ENCODE data around the gene USP34.

Gene USP34

GRCh38 chr2:61380056-61380881, 90.6 kb downstream of the USP34 start:
- H3K36me3 ChIP-seq (ENCODE audit: control insufficient read depth, insufficient read depth, low read length), result no peaks in the 10 kb centered on the region
- no peak overlapping the region for H3K9ac ChIP-seq (ENCODE audit: low read length)
- H3K4me3 ChIP-seq (ENCODE audit: low read length), result no peak overlapping the region

DNA sequence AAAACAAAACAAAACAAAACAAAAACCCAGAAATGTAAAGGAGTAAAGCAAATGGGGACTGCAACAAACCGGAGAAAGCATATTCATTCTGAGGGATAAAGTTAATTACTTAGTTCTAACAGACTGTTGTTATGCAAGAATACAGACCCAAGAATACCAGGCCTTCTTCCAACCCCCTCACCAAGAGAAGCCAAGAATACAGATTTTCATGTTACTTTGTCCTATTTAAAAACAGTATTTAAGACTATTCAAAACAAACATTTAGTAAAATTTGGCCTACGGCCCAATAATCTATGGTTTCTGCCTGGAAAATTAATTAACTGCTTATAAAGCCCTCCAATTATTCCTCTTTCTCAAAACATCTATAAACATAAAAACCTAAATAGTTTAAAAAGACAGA, 91.4 kb downstream of the USP34 start:
- Histone ChIP-seq H3K36me3 (ENCODE audit: control insufficient read depth, insufficient read depth, low read length) (no peaks in the 10 kb centered on the region), H3K9me3 (ENCODE audit: control insufficient read depth, low read length) (no peaks in the 10 kb centered on the region), H3K4me3 (ENCODE audit: low read length) (no peak overlapping the region), H3K4me1 (ENCODE audit: control insufficient read depth, insufficient read depth, low read length) (no peaks in the 10 kb centered on the region), H3K9ac (ENCODE audit: low read length) (no peak overlapping the region), H3K27me3 (ENCODE audit: control insufficient read depth, insufficient read depth, low read length) (no peaks in the 10 kb centered on the region)

More at GRCh38 chr2:61380056-61380881, 90.6 kb downstream of the USP34 start:
- Histone ChIP-seq H3K4me1 (ENCODE audit: control insufficient read depth, insufficient read depth, low read length) (no peaks in the 10 kb centered on the region), H3K9me3 (ENCODE audit: control insufficient read depth, low read length) (no peaks in the 10 kb centered on the region), H3K27me3 (ENCODE audit: control insufficient read depth, insufficient read depth, low read length) (no peaks in the 10 kb centered on the region)

- Histone ChIP-seq H3K9ac (ENCODE audit: low read length) (no peak overlapping the region), H3K9me3 (ENCODE audit: control insufficient read depth, low read length) (no peaks in the 10 kb centered on the region), H3K36me3 (ENCODE audit: control insufficient read depth, insufficient read depth, low read length) (no peaks in the 10 kb centered on the region), H3K27me3 (ENCODE audit: control insufficient read depth, insufficient read depth, low read length) (no peaks in the 10 kb centered on the region), H3K4me3 (ENCODE audit: low read length) (no peak overlapping the region), H3K4me1 (ENCODE audit: control insufficient read depth, insufficient read depth, low read length) (no peaks in the 10 kb centered on the region)
Measured at GRCh38 chr2:61378281-61378680, 92.6 kb downstream of the USP34 start.

DNA sequence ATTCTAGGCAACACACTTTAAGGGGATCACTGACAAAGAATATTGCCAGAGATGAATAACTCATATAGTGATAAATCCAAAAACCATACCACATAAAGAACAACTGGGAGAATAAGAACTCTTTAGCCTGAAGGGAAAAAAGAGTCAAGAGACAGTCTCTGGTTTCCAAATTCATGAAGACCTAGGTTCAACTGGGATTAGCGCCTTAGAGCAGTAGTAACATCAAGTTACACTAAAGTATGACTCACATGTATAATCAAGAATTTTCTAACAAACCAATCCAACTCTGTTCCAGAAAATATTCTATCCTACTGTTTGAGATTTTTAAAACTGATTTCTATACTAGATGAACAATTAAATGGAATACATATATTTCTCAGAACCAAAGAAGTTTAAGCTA, 93.8 kb downstream of the USP34 start:
- Histone ChIP-seq H3K9ac (ENCODE audit: low read length) (no peak overlapping the region), H3K36me3 (ENCODE audit: control insufficient read depth, insufficient read depth, low read length) (no peaks in the 10 kb centered on the region), H3K4me1 (ENCODE audit: control insufficient read depth, insufficient read depth, low read length) (no peaks in the 10 kb centered on the region), H3K4me3 (ENCODE audit: low read length) (no peak overlapping the region), H3K9me3 (ENCODE audit: control insufficient read depth, low read length) (no peaks in the 10 kb centered on the region), H3K27me3 (ENCODE audit: control insufficient read depth, insufficient read depth, low read length) (no peaks in the 10 kb centered on the region)

DNA sequence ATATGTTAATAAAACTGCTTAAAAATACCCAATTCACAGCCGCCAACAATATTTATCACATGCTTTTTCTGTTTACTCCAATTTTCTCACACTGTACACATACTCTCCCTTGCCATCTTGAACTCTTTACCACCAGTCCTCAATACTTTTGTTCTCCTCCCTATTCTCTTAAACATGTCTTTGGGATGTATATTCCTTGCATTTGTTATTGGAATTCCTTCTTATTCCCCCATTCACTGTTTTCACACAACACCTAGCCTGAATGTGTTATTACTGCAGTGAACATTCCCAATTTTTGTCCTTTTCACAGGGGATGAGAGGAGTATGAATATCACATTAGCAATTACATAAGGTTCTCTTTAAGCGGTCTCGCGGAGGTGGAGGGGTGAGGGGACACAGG, 94.7 kb downstream of the USP34 start:
- H3K4me3 ChIP-seq (ENCODE audit: low read length), result no peak overlapping the region
- no peak overlapping the region for H3K9ac ChIP-seq (ENCODE audit: low read length)
- H3K9me3 ChIP-seq (ENCODE audit: control insufficient read depth, low read length), result no peaks in the 10 kb centered on the region
- H3K36me3 ChIP-seq (ENCODE audit: control insufficient read depth, insufficient read depth, low read length), result no peaks in the 10 kb centered on the region
- no peaks in the 10 kb centered on the region for H3K27me3 ChIP-seq (ENCODE audit: control insufficient read depth, insufficient read depth, low read length)
- no peaks in the 10 kb centered on the region for H3K4me1 ChIP-seq (ENCODE audit: control insufficient read depth, insufficient read depth, low read length)

DNA sequence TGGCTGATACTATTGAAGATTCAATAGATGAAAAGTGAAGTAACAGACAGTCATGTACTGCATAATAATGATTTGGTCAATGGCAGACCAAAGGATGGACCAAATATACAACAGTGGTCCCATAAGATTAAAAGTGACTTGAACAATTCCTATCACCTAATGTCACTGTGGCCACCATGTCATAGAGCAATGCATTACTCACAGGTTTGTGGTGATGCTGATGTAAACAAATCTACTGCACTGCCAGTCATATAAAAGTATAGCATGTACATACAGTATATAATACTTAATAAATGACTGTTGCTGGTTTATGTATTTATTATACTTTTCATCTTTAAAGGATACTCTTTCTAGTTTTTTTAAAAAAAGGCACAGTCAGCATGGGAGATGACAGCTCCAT, 99.9 kb downstream of the USP34 start:
- Histone ChIP-seq H3K9ac (ENCODE audit: low read length) (no peak overlapping the region), H3K36me3 (ENCODE audit: control insufficient read depth, insufficient read depth, low read length) (no peaks in the 10 kb centered on the region), H3K4me3 (ENCODE audit: low read length) (no peak overlapping the region), H3K4me1 (ENCODE audit: control insufficient read depth, insufficient read depth, low read length) (no peaks in the 10 kb centered on the region), H3K9me3 (ENCODE audit: control insufficient read depth, low read length) (no peaks in the 10 kb centered on the region), H3K27me3 (ENCODE audit: control insufficient read depth, insufficient read depth, low read length) (no peaks in the 10 kb centered on the region)

DNA sequence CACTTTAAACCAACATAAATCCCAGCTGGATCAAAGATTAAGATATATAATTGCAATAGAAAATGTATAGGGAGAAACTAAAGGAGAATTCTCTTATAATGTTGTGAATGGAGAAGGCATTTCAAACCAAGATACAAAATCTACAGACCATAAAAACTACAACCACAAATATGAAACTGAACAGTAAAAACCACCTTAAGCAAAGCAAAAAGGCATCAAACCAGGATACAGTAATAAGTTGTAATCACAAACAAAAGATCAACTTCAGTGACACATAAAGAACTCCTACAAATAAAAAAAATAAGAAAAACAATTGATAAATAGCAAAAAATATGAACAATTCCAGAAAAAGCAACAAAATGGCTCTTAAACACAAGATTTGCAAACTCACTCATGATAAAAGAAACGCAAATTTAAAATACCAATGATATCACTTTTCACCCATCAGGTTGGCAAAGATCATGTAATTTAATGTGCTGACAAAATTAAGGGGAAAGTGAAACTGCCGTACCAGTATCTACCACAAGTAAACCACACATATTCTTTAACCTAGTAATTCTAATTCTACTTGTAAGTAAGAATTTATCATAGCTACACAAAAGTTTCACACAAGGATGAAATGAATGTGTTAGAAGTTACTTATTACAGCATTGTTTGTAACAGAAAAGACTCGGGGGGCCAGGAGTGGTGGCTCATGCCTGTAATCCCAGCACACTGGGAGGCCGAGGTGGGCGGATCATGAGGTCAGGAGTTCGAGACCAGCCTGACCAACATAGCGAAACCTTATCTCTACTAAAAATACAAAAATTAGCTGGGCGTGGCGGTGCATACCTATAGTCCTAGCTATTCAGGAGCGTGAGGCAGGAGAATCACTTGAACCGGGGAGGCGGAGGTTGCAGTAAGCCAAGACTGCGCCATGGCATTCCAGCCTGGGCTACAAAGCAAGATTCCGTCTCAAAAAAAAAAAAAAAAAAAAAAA, 101.9 kb downstream of the USP34 start:
- Histone ChIP-seq H3K9ac (ENCODE audit: low read length) (no peak overlapping the region), H3K4me3 (ENCODE audit: low read length) (no peak overlapping the region), H3K36me3 (ENCODE audit: control insufficient read depth, insufficient read depth, low read length) (no peaks in the 10 kb centered on the region), H3K4me1 (ENCODE audit: control insufficient read depth, insufficient read depth, low read length) (no peaks in the 10 kb centered on the region), H3K9me3 (ENCODE audit: control insufficient read depth, low read length) (no peaks in the 10 kb centered on the region), H3K27me3 (ENCODE audit: control insufficient read depth, insufficient read depth, low read length) (no peaks in the 10 kb centered on the region)

DNA sequence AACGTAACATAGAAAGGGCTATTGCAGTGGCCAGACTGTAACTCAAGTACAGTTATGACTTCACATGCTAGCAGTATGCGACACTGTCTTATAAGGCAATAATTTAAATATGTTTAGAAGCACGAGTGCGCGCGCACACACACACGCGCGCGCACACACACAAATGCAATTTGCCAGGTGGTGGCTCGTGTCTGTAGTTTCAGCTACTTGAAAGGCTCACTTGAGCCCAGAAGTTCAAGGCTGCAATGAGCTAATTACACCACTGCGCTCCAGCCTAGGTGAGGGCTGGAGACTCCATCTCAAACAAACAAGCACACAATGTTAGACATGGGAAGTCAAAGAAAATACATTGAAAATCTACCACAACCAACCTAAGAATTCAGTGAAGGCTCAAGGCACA, 103.7 kb downstream of the USP34 start:
- H3K27me3 ChIP-seq (ENCODE audit: control insufficient read depth, insufficient read depth, low read length), result no peaks in the 10 kb centered on the region
- no peaks in the 10 kb centered on the region for H3K4me1 ChIP-seq (ENCODE audit: control insufficient read depth, insufficient read depth, low read length)
- H3K9me3 ChIP-seq (ENCODE audit: control insufficient read depth, low read length), result no peaks in the 10 kb centered on the region
- H3K36me3 ChIP-seq (ENCODE audit: control insufficient read depth, insufficient read depth, low read length), result no peaks in the 10 kb centered on the region
- H3K4me3 ChIP-seq (ENCODE audit: low read length), result no peak overlapping the region
- H3K9ac ChIP-seq (ENCODE audit: low read length), result no peak overlapping the region

DNA sequence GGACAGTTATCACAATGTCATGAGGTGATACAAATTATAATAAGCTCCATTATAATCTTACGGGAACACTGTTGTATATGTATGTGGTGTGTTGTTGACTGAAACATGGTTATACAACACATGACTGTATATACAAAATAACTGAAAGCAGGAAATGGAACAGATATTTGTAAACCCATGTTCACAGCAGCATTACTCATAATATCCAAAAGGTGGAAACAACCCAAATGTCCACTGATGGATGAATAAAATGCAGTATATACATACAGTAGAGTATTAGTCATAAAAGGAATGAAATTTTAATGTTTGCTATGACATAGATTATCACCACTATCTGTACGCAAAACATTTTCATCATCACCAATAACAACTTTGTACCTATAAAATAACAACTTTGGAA, 107.3 kb downstream of the USP34 start:
- Histone ChIP-seq H3K36me3 (ENCODE audit: control insufficient read depth, insufficient read depth, low read length) (no peaks in the 10 kb centered on the region), H3K27me3 (ENCODE audit: control insufficient read depth, insufficient read depth, low read length) (no peaks in the 10 kb centered on the region), H3K4me3 (ENCODE audit: low read length) (no peak overlapping the region), H3K9ac (ENCODE audit: low read length) (no peak overlapping the region), H3K4me1 (ENCODE audit: control insufficient read depth, insufficient read depth, low read length) (no peaks in the 10 kb centered on the region), H3K9me3 (ENCODE audit: control insufficient read depth, low read length) (no peaks in the 10 kb centered on the region)

DNA sequence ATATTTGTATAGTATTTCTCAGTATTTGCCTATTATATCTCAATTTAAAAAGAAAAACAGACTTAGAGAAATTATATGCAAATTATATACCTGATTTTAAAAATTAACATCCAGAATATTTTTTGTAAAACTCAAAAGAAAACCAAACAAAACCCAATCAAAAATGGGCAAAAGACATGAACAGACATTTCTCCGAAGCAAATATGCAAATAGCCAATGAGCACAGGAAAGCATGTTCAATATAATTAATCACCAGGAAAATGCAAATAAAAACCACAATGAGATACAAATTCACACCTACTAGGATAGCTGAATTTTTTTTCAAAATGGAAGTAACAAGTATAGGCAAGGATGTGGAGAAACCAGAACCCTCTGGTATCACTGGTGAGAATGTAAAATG, 108.0 kb downstream of the USP34 start:
- no peaks in the 10 kb centered on the region for H3K27me3 ChIP-seq (ENCODE audit: control insufficient read depth, insufficient read depth, low read length)
- H3K4me3 ChIP-seq (ENCODE audit: low read length), result no peak overlapping the region
- no peaks in the 10 kb centered on the region for H3K36me3 ChIP-seq (ENCODE audit: control insufficient read depth, insufficient read depth, low read length)
- no peaks in the 10 kb centered on the region for H3K9me3 ChIP-seq (ENCODE audit: control insufficient read depth, low read length)
- H3K9ac ChIP-seq (ENCODE audit: low read length), result no peak overlapping the region
- no peaks in the 10 kb centered on the region for H3K4me1 ChIP-seq (ENCODE audit: control insufficient read depth, insufficient read depth, low read length)

DNA sequence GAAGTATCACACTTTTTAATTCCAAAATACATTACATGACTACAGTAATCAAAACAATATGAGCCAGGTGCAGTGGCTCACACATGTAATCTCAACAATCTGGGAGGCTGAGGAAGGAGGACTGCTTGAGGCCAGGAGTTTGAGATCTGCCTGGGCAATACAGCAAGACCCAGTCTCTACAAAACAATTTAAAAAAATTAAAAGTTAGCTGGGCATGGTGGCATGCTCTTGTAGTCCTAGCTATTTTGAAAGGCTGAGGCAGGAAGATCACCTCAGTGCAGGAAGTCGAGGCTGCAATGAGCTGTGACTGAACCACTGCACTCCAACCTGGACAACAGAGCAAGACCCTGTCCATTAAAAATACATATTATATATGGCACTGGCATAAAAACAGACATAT, 109.8 kb downstream of the USP34 start:
- no peaks in the 10 kb centered on the region for H3K27me3 ChIP-seq (ENCODE audit: control insufficient read depth, insufficient read depth, low read length)

DNA sequence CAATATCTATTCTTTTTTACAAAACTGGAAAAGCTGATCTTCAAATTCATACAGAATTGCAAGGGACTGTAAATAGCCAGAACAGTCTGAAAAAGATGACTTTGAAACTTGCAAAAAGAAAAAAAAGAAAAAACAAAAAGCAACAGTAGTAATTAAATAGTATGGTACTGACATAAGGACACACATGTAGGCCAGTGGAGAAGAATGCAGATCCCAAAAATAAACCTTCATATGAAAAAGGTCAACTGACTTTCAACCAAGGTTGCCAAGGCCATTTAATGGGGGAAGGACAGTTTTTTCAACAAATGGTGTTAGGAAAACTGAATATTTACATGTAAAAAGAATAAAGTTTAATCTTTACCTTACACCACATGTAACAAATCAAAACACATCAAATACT, 111.8 kb downstream of the USP34 start:
- Histone ChIP-seq H3K4me3 (ENCODE audit: low read length) (no peak overlapping the region), H3K36me3 (ENCODE audit: control insufficient read depth, insufficient read depth, low read length) (no peaks in the 10 kb centered on the region), H3K9ac (ENCODE audit: low read length) (no peak overlapping the region), H3K4me1 (ENCODE audit: control insufficient read depth, insufficient read depth, low read length) (no peaks in the 10 kb centered on the region), H3K27me3 (ENCODE audit: control insufficient read depth, insufficient read depth, low read length) (no peaks in the 10 kb centered on the region), H3K9me3 (ENCODE audit: control insufficient read depth, low read length) (no peaks in the 10 kb centered on the region)

More for the DNA sequence above, 109.8 kb downstream of the USP34 start:
- Histone ChIP-seq H3K9ac (ENCODE audit: low read length) (no peak overlapping the region), H3K9me3 (ENCODE audit: control insufficient read depth, low read length) (no peaks in the 10 kb centered on the region), H3K36me3 (ENCODE audit: control insufficient read depth, insufficient read depth, low read length) (no peaks in the 10 kb centered on the region), H3K4me3 (ENCODE audit: low read length) (no peak overlapping the region), H3K4me1 (ENCODE audit: control insufficient read depth, insufficient read depth, low read length) (no peaks in the 10 kb centered on the region)
